Central memory CD8-positive, alpha-beta T cell (primary cell): ENCODE results near the gene LIMK1.

Source experiments
- ATAC-seq: fragments of 150-1000 bp; cut with Tn5 transposase; replicated peaks from 2 replicates; pipeline ENCODE4 v1.10.0; 2022; ENCODE audit warnings: mild to moderate bottlenecking, moderate FRiP score, moderate number of reproducible peaks; ENCODE audit not compliant: poor library complexity, severe bottlenecking; ENCODE audit errors: extremely low read depth
- DNase-seq, 2 donors: peaks; one replicate each; pipeline ENCODE4 v3.0.0; 2021; ENCODE audit warnings: low spot score in 2 of 2
- H3K27ac Mint-ChIP-seq: one replicate; pipeline ENCODE4 v1.8.0; 2022; ENCODE audit warnings: low read depth, mild to moderate bottlenecking, moderate library complexity, mixed read lengths
- H3K27me3 Mint-ChIP-seq: one replicate; pipeline ENCODE4 v1.8.0; 2022; ENCODE audit warnings: mixed read lengths
- H3K36me3 Mint-ChIP-seq: one replicate; pipeline ENCODE4 v1.8.0; 2022; ENCODE audit warnings: mild to moderate bottlenecking, moderate library complexity, mixed read lengths; ENCODE audit not compliant: insufficient read depth
- H3K4me1 Mint-ChIP-seq: one replicate; pipeline ENCODE4 v1.8.0; 2022; ENCODE audit warnings: mixed read lengths
- H3K4me3 Mint-ChIP-seq: one replicate; pipeline ENCODE4 v1.8.0; 2022; ENCODE audit warnings: mild to moderate bottlenecking, moderate library complexity, mixed read lengths
- H3K9me3 Mint-ChIP-seq: one replicate; pipeline ENCODE4 v1.8.0; 2022; ENCODE audit warnings: mixed read lengths

LIMK1 gene

DNA sequence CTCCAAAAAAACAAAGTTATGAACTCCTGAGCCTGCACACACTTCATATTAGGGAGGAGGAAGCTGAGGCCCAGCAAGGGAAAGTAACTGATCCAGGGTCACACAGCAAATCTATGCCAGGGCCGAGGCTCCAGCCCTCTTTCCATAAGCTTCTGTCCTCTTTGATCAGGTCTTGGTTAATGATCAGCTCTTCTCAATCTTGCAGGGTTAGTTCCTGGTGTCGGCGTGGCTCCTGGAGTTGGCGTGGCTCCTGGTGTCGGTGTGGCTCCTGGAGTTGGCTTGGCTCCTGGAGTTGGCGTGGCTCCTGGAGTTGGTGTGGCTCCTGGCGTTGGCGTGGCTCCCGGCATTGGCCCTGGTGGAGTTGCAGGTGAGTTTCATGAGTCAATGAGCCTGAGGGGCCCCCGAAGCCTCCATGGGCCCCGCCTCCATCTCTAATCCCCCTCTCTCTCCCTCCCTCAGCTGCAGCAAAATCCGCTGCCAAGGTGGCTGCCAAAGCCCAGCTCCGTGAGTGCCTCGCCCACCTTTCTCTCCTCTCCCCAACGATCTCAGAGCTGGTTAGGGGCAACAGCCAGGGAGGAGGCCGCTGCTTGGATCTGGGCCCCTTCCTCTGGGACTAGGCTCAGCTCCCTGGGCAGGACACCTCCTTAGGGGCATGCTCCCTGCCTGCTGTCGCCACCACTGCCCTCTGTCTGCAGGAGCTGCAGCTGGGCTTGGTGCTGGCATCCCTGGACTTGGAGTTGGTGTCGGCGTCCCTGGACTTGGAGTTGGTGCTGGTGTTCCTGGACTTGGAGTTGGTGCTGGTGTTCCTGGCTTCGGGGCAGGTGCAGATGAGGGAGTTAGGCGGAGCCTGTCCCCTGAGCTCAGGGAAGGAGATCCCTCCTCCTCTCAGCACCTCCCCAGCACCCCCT, 23.7 kb upstream of the LIMK1 start:
- Mint-ChIP-seq H3K4me3 (no peak overlapping the region), H3K4me1 (peaks cover 6% of the 10 kb centered on the region), H3K27me3 (peaks cover 16% of the 10 kb centered on the region), H3K27ac (peak overlapping the region; percentile 16), H3K36me3 (peaks cover 7% of the 10 kb centered on the region), H3K9me3 (no peaks in the 10 kb centered on the region)
- ATAC-seq (no peak), DNase-seq (no peak)

GRCh38 chr7:74061840-74062539, 21.6 kb upstream of the LIMK1 start:
- H3K9me3 Mint-ChIP-seq, result no peaks in the 10 kb centered on the region
- peaks cover 5% of the 10 kb centered on the region for H3K36me3 Mint-ChIP-seq
- ATAC-seq (peak; percentile 100), DNase-seq (peak; percentile 49 to 80)
- H3K4me1 Mint-ChIP-seq, result peaks cover 6% of the 10 kb centered on the region
- H3K27me3 Mint-ChIP-seq, result peaks cover 16% of the 10 kb centered on the region
- H3K4me3 Mint-ChIP-seq, result peak overlapping the region; percentile 67
- H3K27ac Mint-ChIP-seq, result peak overlapping the region; percentile 98

DNA sequence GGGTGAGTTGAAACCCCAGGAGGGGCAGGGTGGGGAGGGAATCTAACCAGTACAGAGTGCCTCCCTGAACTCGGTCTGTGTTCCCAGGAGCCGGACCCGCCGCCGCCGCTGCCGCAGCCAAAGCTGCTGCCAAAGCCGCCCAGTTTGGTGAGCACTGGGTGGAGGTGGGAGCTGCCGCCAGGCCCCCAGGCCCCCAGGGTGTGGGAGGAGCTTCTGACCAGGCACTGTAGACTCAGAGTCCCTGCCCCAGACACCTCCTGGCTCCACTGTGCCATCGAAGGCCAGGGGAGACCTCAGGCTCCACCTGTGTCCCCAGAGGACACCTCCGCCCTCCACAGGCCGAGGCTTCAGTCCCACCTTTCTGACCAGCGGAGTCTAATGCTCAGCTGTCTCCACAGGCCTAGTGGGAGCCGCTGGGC, 20.4 kb upstream of the LIMK1 start:
- Mint-ChIP-seq H3K36me3 (peaks cover 5% of the 10 kb centered on the region), H3K4me1 (peaks cover 6% of the 10 kb centered on the region), H3K4me3 (no peak overlapping the region), H3K9me3 (no peaks in the 10 kb centered on the region), H3K27ac (peak overlapping the region; percentile 98), H3K27me3 (peaks cover 8% of the 10 kb centered on the region)
- DNase-seq (no peak), ATAC-seq (no peak)

DNA sequence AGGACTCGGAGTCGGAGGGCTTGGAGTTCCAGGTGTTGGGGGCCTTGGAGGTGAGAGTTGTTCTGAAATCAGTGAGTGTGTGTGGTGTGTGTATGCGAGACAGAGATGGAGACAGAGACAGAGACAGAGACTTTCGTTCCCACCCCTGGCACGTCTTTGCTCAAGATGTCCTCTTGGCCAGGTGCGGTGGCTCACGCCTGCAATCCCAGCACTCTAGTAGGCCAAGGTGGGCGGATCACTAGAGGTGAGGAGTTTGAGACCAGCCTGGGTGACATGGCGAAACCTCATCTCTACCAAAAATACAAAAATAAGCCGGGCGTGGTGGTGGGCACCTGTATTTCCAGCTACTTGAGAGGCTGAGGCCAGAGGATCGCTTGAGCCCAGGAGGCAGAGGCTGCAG, 20.0 kb upstream of the LIMK1 start:
- no peak for ATAC-seq
- Mint-ChIP-seq H3K4me1 (peaks cover 6% of the 10 kb centered on the region), H3K9me3 (no peaks in the 10 kb centered on the region), H3K4me3 (no peak overlapping the region), H3K27me3 (peaks cover 4% of the 10 kb centered on the region), H3K27ac (peak overlapping the region; percentile 72), H3K36me3 (peaks cover 5% of the 10 kb centered on the region)
- DNase-seq, result no peak

DNA sequence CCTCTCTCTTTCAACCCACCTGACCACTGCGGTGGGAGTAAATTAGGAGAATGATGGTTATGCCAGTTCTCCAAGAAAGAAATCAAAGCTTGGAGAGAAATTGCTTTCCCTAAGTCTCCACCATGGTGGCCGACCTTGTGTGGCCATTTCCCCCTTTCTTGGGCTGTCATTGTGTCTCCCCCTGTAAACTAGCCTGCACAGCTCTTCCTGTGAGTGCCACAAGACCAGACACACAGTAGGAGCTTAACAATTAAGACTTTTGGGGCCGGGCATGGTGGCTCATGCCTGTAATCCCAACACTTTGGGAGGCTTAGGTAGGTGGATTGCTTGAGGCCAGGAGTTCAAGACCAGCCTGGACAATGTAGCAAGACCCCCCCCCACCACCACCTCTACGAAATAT, 18.9 kb upstream of the LIMK1 start:
- peaks cover 6% of the 10 kb centered on the region for H3K4me1 Mint-ChIP-seq
- no peak overlapping the region for H3K4me3 Mint-ChIP-seq
- H3K36me3 Mint-ChIP-seq, result peaks cover 5% of the 10 kb centered on the region
- no peaks in the 10 kb centered on the region for H3K9me3 Mint-ChIP-seq
- no peak overlapping the region for H3K27ac Mint-ChIP-seq
- DNase-seq (no peak), ATAC-seq (no peak)
- no peaks in the 10 kb centered on the region for H3K27me3 Mint-ChIP-seq

DNA sequence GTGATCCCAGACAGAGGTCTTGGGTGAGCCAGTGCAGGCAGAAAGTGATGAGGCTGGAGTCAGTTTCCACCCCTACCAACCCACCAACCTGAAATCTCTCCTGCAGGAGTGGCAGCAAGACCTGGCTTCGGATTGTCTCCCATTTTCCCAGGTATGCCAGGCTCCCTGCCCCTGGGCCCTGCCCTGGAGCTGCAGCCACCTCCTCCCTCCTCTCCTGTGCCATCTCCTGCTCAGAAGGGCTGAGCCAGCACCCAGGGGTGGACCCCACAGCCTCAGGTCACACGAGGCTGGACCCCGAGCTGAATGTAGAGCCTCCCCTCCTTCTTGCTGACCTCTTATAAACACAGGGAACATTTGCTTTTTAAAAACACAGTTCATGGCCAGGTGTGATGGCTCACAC, 17.0 kb upstream of the LIMK1 start:
- H3K36me3 Mint-ChIP-seq, result peaks cover 6% of the 10 kb centered on the region
- H3K4me1 Mint-ChIP-seq, result peaks cover 6% of the 10 kb centered on the region
- ATAC-seq, result no peak
- H3K27ac Mint-ChIP-seq, result no peak overlapping the region
- DNase-seq, result no peak
- H3K4me3 Mint-ChIP-seq, result no peak overlapping the region
- no peaks in the 10 kb centered on the region for H3K27me3 Mint-ChIP-seq
- no peaks in the 10 kb centered on the region for H3K9me3 Mint-ChIP-seq

DNA sequence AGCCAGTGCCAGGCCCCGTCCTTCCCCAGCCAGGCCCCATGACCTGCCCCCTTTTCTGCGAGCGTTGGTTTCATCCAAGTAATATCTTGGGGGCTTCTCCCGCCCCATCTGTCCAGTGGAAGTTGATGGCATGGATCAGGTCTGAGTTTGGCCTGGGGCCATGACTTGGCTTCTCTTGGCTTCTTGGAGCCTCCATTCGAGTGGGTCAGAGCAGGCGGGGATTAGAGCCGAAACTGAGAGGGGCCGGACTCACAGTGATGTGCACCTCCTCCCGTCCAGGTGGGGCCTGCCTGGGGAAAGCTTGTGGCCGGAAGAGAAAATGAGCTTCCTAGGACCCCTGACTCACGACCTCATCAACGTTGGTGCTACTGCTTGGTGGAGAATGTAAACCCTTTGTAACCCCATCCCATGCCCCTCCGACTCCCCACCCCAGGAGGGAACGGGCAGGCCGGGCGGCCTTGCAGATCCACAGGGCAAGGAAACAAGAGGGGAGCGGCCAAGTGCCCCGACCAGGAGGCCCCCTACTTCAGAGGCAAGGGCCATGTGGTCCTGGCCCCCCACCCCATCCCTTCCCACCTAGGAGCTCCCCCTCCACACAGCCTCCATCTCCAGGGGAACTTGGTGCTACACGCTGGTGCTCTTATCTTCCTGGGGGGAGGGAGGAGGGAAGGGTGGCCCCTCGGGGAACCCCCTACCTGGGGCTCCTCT, 15.1 kb upstream of the LIMK1 start:
- DNase-seq (no peak), ATAC-seq (no peak)
- H3K9me3 Mint-ChIP-seq, result no peaks in the 10 kb centered on the region
- H3K4me1 Mint-ChIP-seq, result no peaks in the 10 kb centered on the region
- peaks cover 3% of the 10 kb centered on the region for H3K36me3 Mint-ChIP-seq
- H3K27ac Mint-ChIP-seq, result no peak overlapping the region
- H3K27me3 Mint-ChIP-seq, result no peaks in the 10 kb centered on the region
- H3K4me3 Mint-ChIP-seq, result no peak overlapping the region

- Mint-ChIP-seq H3K36me3 (peaks cover 2% of the 10 kb centered on the region), H3K4me1 (no peaks in the 10 kb centered on the region), H3K27me3 (no peaks in the 10 kb centered on the region), H3K4me3 (no peak overlapping the region), H3K9me3 (no peaks in the 10 kb centered on the region), H3K27ac (no peak overlapping the region)
- DNase-seq (no peak), ATAC-seq (no peak)
These were observed 14.5 kb upstream of the LIMK1 start for GRCh38 chr7:74069086-74069541.

DNA sequence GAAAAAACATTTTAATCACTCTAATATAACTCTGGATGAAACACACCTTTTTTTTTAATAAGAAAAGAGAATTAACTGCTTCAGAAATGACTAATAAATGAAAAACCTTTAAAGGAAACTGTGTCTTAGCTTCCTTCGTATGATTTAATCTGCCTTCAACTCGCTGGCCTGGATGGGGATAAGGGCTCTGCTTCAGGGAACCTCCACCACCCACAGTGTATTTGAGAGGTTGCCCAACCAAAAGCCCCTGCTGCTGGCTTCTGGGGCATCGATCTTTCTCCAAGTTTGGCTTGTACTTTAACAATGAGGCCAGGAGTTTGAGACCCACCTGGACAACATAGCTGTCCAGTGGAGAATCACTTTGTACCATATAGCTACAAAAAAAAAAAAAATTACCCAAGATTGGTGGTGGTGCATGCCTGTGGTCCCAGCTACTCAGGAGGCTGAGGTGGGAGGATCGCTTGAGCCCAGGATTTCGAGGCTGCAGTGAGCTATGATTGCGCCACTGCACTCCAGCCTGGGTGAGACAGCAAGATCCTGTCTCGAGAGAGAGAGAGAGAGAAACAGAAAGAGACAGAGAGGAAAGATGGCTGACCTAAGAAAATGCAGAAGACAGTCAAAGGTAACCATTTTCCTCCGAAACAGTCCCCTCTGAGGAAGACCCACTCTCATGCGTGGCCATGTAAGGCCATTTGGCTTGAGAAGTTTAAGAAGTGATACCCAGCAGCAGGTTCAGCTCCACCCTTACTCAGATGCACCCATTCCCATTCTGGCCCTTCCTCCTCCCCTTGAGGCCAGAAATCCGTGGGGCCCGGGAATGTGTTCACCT, 13.6 kb upstream of the LIMK1 start:
- Mint-ChIP-seq H3K36me3 (peaks cover 2% of the 10 kb centered on the region), H3K27me3 (no peaks in the 10 kb centered on the region), H3K4me3 (no peak overlapping the region), H3K4me1 (no peaks in the 10 kb centered on the region), H3K9me3 (no peaks in the 10 kb centered on the region), H3K27ac (no peak overlapping the region)
- no peak for DNase-seq
- ATAC-seq, result no peak

DNA sequence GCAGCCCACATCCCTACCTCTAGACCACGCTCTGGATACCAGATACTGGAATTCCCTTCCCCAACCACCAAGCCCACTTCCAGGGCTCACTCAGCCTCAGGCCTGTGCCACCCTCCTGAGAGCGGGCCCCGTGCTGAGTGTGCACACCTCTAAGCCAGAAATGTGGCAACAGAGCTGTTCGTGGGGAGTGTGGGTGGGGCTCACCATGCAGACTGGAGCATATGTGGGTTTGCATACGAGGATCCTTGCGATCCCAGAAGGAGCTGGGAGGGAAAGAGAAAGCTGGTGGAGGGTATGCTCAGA, 13.0 kb upstream of the LIMK1 start:
- Mint-ChIP-seq H3K36me3 (peaks cover 2% of the 10 kb centered on the region), H3K27ac (no peak overlapping the region), H3K4me1 (no peaks in the 10 kb centered on the region), H3K4me3 (no peak overlapping the region), H3K9me3 (no peaks in the 10 kb centered on the region), H3K27me3 (no peaks in the 10 kb centered on the region)
- ATAC-seq (no peak), DNase-seq (no peak)

DNA sequence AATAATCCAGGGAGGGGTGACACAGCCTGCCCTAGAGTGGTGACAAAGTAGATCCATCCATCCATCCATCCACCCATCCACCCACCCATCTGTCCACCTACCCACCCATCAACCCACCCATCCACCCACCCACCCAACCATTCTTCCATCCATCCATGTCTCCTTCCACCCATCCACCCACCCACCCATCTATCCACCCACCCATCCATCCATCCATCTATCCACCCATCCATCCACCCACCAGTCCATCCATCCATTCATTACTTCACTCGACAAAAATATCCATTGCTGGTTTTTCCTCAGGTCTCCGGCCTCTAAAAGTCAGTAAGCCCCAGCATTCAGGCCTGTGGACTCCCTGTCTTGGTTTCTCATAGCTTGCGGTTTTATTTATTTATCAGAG, 12.5 kb upstream of the LIMK1 start:
- Mint-ChIP-seq H3K36me3 (peaks cover 2% of the 10 kb centered on the region), H3K9me3 (no peaks in the 10 kb centered on the region), H3K4me1 (no peaks in the 10 kb centered on the region), H3K27me3 (no peaks in the 10 kb centered on the region), H3K27ac (no peak overlapping the region), H3K4me3 (no peak overlapping the region)
- DNase-seq (no peak), ATAC-seq (no peak)

DNA sequence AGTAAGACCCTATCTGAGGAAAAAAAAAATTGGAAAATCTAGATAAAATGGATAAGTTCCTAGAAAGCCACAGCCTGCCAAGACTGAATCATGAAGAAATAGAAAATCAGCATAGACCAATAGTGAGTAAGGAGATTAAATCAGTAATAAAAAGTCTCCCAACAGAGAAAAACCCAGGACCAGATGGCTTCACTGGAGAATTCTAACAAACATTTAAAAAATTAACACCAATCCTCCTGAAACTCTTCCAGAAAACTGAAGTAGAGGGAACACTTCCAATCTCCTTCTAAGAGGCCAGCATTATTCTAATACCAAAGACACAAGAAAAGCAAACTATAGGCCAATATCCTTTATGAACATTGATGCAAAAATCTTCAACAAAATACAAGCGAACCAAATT, 8.8 kb upstream of the LIMK1 start:
- H3K27me3 Mint-ChIP-seq, result no peaks in the 10 kb centered on the region
- no peaks in the 10 kb centered on the region for H3K4me1 Mint-ChIP-seq
- H3K4me3 Mint-ChIP-seq, result no peak overlapping the region
- DNase-seq, result no peak
- no peak for ATAC-seq
- H3K36me3 Mint-ChIP-seq, result peaks cover 2% of the 10 kb centered on the region
- no peak overlapping the region for H3K27ac Mint-ChIP-seq
- no peaks in the 10 kb centered on the region for H3K9me3 Mint-ChIP-seq
